Upper lobe of left lung (tissue), 4 donors: ENCODE measurements around the gene SERINC5.

Source experiments
- EP300 ChIP-seq, 4 donors: sonication (generic); formaldehyde crosslinking; IDR thresholded peaks; one replicate each; pipeline ENCODE4 v1.5.1; 2017; ENCODE audit warnings: antibody characterized with exemption in 4 of 4, control low read depth in 2 of 4
- POLR2A ChIP-seq, 4 donors: fragments of 450-650 bp; IDR thresholded peaks; one replicate each; pipeline ENCODE4 v1.5.1; 2016 to 2017; ENCODE audit warnings: antibody characterized with exemption in 4 of 4, mild to moderate bottlenecking in 2 of 4
- POLR2AphosphoS5 ChIP-seq, 2 donors: sonication (generic); formaldehyde crosslinking; IDR thresholded peaks; one replicate each; pipeline ENCODE4 v1.5.1; 2017; ENCODE audit warnings: antibody characterized with exemption in 2 of 2
- TF ChIP-seq, protein P1 (sequence below), 6 experiments: fragments of 450-650 bp in 4 of 6; fragments of 200-600 bp in 2 of 6; sonication (generic) in 2 of 6; IDR thresholded peaks; one replicate each; pipeline ENCODE4 v1.5.1; 2016 to 2019; ENCODE audit warnings: antibody characterized with exemption in 6 of 6

DNA sequence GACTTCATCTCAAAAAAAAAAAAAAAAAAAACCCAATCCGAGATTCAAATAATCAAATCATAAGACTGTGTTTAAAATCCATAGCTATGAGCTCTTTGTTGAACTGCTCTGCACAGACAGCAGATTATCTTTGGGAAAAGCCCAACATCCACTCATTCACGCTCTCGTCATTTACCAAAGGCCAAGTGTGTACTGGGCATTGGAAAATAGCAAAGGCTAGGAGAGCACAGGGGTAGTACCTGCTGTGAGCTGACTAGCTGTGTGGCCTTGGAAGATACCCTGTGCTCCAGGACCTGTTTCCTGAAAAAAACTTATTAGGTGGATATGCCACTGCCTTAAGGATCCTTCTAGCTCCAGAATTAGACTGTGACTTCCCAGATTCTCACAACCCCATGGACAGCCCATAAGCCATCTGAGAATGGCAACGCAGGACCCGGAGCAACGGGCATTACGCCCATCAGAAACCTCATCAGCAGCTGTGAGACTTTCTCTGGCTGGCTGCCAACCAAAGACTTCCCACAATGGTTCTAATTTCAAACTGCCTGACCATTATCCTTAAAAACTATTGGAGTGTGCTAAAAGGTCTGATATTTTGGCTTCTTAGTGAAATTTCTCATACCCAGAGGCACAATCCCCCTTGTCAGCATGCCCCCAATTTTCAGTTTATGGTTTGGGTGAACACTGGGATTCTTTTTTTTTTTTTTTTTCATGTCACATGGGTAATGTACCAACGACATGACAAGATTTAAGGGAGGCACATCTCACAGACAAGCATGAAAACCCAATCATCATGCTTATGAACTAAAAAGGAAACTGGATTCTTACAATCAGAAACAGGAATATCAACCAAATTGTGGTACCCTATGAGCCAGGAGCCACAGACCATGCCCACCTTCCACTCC, 16.8 kb downstream of the SERINC5 start:
- TF ChIP-seq, protein P1, sequence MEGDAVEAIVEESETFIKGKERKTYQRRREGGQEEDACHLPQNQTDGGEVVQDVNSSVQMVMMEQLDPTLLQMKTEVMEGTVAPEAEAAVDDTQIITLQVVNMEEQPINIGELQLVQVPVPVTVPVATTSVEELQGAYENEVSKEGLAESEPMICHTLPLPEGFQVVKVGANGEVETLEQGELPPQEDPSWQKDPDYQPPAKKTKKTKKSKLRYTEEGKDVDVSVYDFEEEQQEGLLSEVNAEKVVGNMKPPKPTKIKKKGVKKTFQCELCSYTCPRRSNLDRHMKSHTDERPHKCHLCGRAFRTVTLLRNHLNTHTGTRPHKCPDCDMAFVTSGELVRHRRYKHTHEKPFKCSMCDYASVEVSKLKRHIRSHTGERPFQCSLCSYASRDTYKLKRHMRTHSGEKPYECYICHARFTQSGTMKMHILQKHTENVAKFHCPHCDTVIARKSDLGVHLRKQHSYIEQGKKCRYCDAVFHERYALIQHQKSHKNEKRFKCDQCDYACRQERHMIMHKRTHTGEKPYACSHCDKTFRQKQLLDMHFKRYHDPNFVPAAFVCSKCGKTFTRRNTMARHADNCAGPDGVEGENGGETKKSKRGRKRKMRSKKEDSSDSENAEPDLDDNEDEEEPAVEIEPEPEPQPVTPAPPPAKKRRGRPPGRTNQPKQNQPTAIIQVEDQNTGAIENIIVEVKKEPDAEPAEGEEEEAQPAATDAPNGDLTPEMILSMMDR (IDR thresholded peaks at IDR 0.05) = no peak
- TF ChIP-seq POLR2AphosphoS5 (IDR thresholded peaks at IDR 0.05) = no peak
- no peak for TF ChIP-seq EP300 (IDR thresholded peaks at IDR 0.05)
- TF ChIP-seq POLR2A (IDR thresholded peaks at IDR 0.05) = no peak
